HG03175 (cell line): ENCODE data around the gene CDKN1B.

Experiments used
- ATAC-seq: cut with Tn5 transposase; IDR thresholded peaks from one replicate; pipeline ENCODE4 v1.9.1; 2021; ENCODE audit warnings: mild to moderate bottlenecking, moderate library complexity; ENCODE audit not compliant: unreplicated experiment

CDKN1B gene

GRCh38 chr12:12749433-12749832 is 32.3 kb downstream of the CDKN1B start:
- ATAC-seq = no peak

GRCh38 chr12:12755923-12756322 is 38.8 kb downstream of the CDKN1B start:
- ATAC-seq = no peak

GRCh38 chr12:12757121-12757520 is 40.0 kb downstream of the CDKN1B start:
- ATAC-seq = no peak

GRCh38 chr12:12759234-12759915 is 42.2 kb downstream of the CDKN1B start:
- no peak for ATAC-seq

GRCh38 chr12:12764824-12765223 is 47.7 kb downstream of the CDKN1B start:
- no peak for ATAC-seq

- ATAC-seq = no peak
These were observed 53.1 kb downstream of the CDKN1B start for GRCh38 chr12:12770262-12770661.
